Measurements from ENCODE around the gene SYNGAP1.
A peak's percentile ranks its signal among the peaks of the same experiment; 100 is the strongest.

SYNGAP1 gene

DNA sequence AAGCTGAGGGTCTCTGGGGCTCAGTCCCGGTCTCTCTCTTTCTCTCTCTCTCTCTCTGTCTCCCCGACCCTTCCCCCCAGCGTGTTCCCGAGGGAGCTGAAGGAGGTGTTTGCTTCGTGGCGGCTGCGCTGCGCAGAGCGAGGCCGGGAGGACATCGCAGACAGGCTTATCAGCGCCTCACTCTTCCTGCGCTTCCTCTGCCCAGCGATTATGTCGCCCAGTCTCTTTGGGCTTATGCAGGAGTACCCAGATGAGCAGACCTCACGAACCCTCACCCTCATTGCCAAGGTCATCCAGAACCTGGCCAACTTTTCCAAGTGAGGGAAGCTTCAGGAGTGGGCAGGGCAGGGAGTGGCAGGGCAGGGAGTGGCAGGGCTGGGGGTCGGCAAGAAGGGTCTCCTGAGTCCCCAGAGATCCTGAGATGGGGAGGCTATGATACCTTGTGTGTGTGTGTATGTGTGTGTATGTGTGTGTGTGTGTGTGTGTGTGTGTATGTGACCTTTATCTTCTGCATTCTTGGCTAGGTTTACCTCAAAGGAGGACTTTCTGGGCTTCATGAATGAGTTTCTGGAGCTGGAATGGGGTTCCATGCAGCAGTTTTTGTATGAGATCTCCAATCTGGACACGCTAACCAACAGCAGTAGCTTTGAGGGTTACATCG lies 20.9 kb downstream of the SYNGAP1 start:
- no peak overlapping the region for H3K18ac ChIP-seq (ENCODE audit: low read length)
- H3K27me3 ChIP-seq (ENCODE audit: control insufficient read depth in 3 of 3, insufficient read depth in 3 of 3, low read depth in 1 of 3, low read length in 3 of 3) = no peaks in the 10 kb centered on the region
- no peak overlapping the region for H3K4me3 ChIP-seq (ENCODE audit: low read length in 2 of 2)
- H4K91ac ChIP-seq (ENCODE audit: low read depth, low read length, poor library complexity) = no peak overlapping the region
- H3K27ac ChIP-seq (replicated peaks; ENCODE audit: low read length) = no peak overlapping the region
- H3K4me1 ChIP-seq (ENCODE audit: control insufficient read depth in 2 of 2, insufficient read depth in 1 of 2, low read depth in 1 of 2, low read length in 2 of 2) = no peaks in the 10 kb centered on the region
- DNase-seq (ENCODE audit: low spot score) = no peak
- peak overlapping the region; percentile 2 for H3K9ac ChIP-seq (ENCODE audit: low read depth, low read length, poor library complexity)
- WGBS, 2 donors (ENCODE audit: extremely low coverage in 2 of 2, insufficient read length in 2 of 2, insufficient replicate concordance in 1 of 2) = no CpG with 5 or more reads among the region's 19 CpGs
- peaks cover 7% of the 10 kb centered on the region for H3K79me1 ChIP-seq (ENCODE audit: low read depth, low read length)
- peaks cover 81 to 96% of the 10 kb centered on the region in 2 donors for H3K36me3 ChIP-seq (replicated peaks in 1 of 2; ENCODE audit: control insufficient read depth in 2 of 2, insufficient read depth in 2 of 2, low read length in 2 of 2)
- no peak overlapping the region for H3K23ac ChIP-seq (ENCODE audit: low read depth, low read length, poor library complexity)
- no peak overlapping the region for H3K14ac ChIP-seq (ENCODE audit: low read length)
- H3K4me2 ChIP-seq (ENCODE audit: insufficient read depth, low read length, poor library complexity, severe bottlenecking) = no peak overlapping the region
- H3K9me3 ChIP-seq (replicated peaks in 1 of 2; ENCODE audit: control insufficient read depth in 2 of 2, insufficient read depth in 1 of 2, low read depth in 1 of 2, low read length in 2 of 2) = peaks cover 0 to 3% of the 10 kb centered on the region in 2 donors
- H2BK12ac ChIP-seq (ENCODE audit: low read length) = no peak overlapping the region
- H2AFZ ChIP-seq (ENCODE audit: low read length) = no peak overlapping the region
- no peak overlapping the region for H3K4ac ChIP-seq (ENCODE audit: low read length)
- H4K8ac ChIP-seq (ENCODE audit: low read depth, low read length) = no peak overlapping the region
- no peak overlapping the region for H2BK15ac ChIP-seq (ENCODE audit: low read length)
- no peak overlapping the region for H2BK5ac ChIP-seq (ENCODE audit: low read length)
- no peak overlapping the region for H2BK120ac ChIP-seq (ENCODE audit: low read depth, low read length)
- no peak overlapping the region for H2AK5ac ChIP-seq (ENCODE audit: low read depth, low read length)

DNA sequence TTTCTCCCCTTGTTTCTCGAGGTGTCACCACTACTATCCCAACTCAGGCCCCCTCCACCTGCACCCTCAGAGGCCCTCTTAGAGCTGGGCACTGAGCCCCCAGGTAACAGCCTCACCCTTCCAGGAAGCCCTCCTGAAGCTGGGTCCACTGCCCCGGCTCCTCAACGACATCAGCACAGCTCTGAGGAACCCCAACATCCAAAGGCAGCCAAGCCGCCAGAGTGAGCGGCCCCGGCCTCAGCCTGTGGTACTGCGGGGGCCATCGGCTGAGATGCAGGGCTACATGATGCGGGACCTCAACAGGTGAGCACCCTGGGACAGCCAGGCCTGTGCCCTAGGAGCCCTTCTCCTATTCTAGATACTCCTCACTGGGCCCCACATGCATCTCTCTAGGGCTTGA lies 21.6 kb downstream of the SYNGAP1 start:
- Histone ChIP-seq H3K9me3 (replicated peaks in 1 of 2; ENCODE audit: control insufficient read depth in 2 of 2, insufficient read depth in 1 of 2, low read depth in 1 of 2, low read length in 2 of 2) (peaks cover 0 to 3% of the 10 kb centered on the region in 2 donors), H3K4me1 (ENCODE audit: control insufficient read depth in 2 of 2, insufficient read depth in 1 of 2, low read depth in 1 of 2, low read length in 2 of 2) (no peaks in the 10 kb centered on the region), H3K27me3 (ENCODE audit: control insufficient read depth in 3 of 3, insufficient read depth in 3 of 3, low read depth in 1 of 3, low read length in 3 of 3) (no peaks in the 10 kb centered on the region), H3K4me2 (ENCODE audit: insufficient read depth, low read length, poor library complexity, severe bottlenecking) (no peak overlapping the region), H2AFZ (ENCODE audit: low read length) (no peak overlapping the region), H3K23ac (ENCODE audit: low read depth, low read length, poor library complexity) (no peak overlapping the region), H2BK120ac (ENCODE audit: low read depth, low read length) (no peak overlapping the region), H2AK5ac (ENCODE audit: low read depth, low read length) (no peak overlapping the region), H2BK15ac (ENCODE audit: low read length) (no peak overlapping the region), H3K79me1 (ENCODE audit: low read depth, low read length) (peaks cover 7% of the 10 kb centered on the region), H3K4me3 (ENCODE audit: low read length in 2 of 2) (no peak overlapping the region), H4K91ac (ENCODE audit: low read depth, low read length, poor library complexity) (no peak overlapping the region), H3K4ac (ENCODE audit: low read length) (no peak overlapping the region), H4K8ac (ENCODE audit: low read depth, low read length) (no peak overlapping the region), H3K14ac (ENCODE audit: low read length) (no peak overlapping the region), H3K27ac (replicated peaks; ENCODE audit: low read length) (no peak overlapping the region), H3K9ac (ENCODE audit: low read depth, low read length, poor library complexity) (no peak overlapping the region), H3K36me3 (replicated peaks in 1 of 2; ENCODE audit: control insufficient read depth in 2 of 2, insufficient read depth in 2 of 2, low read length in 2 of 2) (peaks cover 83 to 96% of the 10 kb centered on the region in 2 donors), H2BK12ac (ENCODE audit: low read length) (no peak overlapping the region), H3K18ac (ENCODE audit: low read length) (no peak overlapping the region), H2BK5ac (ENCODE audit: low read length) (no peak overlapping the region)
- no peak for DNase-seq (ENCODE audit: low spot score)
- WGBS, 2 donors (ENCODE audit: extremely low coverage in 2 of 2, insufficient read length in 2 of 2, insufficient replicate concordance in 1 of 2) = no CpG with 5 or more reads among the region's 9 CpGs

DNA sequence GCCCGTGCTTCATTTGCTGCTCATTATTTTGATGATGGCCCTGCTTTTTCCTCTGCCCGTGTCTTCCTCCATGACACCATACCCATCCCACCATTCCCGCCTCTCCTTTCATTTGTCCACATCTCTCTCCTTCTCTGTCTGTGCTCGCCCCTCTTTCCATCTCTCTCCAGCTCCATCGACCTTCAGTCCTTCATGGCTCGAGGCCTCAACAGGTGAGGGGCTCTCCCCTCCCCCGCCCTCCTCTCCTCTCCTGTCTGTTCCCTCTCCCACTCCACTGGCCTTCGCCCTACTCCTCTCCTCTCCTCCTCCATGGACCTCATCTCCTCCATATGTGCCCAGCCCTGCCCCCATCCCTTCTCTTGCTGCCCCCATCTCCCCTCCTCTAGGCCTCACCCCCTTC lies 22.4 kb downstream of the SYNGAP1 start:
- no peak overlapping the region for H3K4ac ChIP-seq (ENCODE audit: low read length)
- H2BK15ac ChIP-seq (ENCODE audit: low read length) = no peak overlapping the region
- no peak overlapping the region for H3K9ac ChIP-seq (ENCODE audit: low read depth, low read length, poor library complexity)
- H3K18ac ChIP-seq (ENCODE audit: low read length) = no peak overlapping the region
- peaks cover 5% of the 10 kb centered on the region for H3K79me1 ChIP-seq (ENCODE audit: low read depth, low read length)
- H3K4me3 ChIP-seq (ENCODE audit: low read length in 2 of 2) = no peak overlapping the region
- H3K9me3 ChIP-seq (replicated peaks in 1 of 2; ENCODE audit: control insufficient read depth in 2 of 2, insufficient read depth in 1 of 2, low read depth in 1 of 2, low read length in 2 of 2) = peaks cover 0 to 3% of the 10 kb centered on the region in 2 donors
- H2BK12ac ChIP-seq (ENCODE audit: low read length) = no peak overlapping the region
- H3K4me1 ChIP-seq (ENCODE audit: control insufficient read depth in 2 of 2, insufficient read depth in 1 of 2, low read depth in 1 of 2, low read length in 2 of 2) = no peaks in the 10 kb centered on the region
- H3K27ac ChIP-seq (replicated peaks; ENCODE audit: low read length) = no peak overlapping the region
- peaks cover 82 to 96% of the 10 kb centered on the region in 2 donors for H3K36me3 ChIP-seq (replicated peaks in 1 of 2; ENCODE audit: control insufficient read depth in 2 of 2, insufficient read depth in 2 of 2, low read length in 2 of 2)
- no CpG with 5 or more reads among the region's 8 CpGs for WGBS, 2 donors (ENCODE audit: extremely low coverage in 2 of 2, insufficient read length in 2 of 2, insufficient replicate concordance in 1 of 2)
- H4K91ac ChIP-seq (ENCODE audit: low read depth, low read length, poor library complexity) = no peak overlapping the region
- no peak overlapping the region for H3K23ac ChIP-seq (ENCODE audit: low read depth, low read length, poor library complexity)
- H2AK5ac ChIP-seq (ENCODE audit: low read depth, low read length) = no peak overlapping the region
- no peak overlapping the region for H3K4me2 ChIP-seq (ENCODE audit: insufficient read depth, low read length, poor library complexity, severe bottlenecking)
- H2BK5ac ChIP-seq (ENCODE audit: low read length) = no peak overlapping the region
- no peak for DNase-seq (ENCODE audit: low spot score)
- H4K8ac ChIP-seq (ENCODE audit: low read depth, low read length) = no peak overlapping the region
- H3K27me3 ChIP-seq (ENCODE audit: control insufficient read depth in 3 of 3, insufficient read depth in 3 of 3, low read depth in 1 of 3, low read length in 3 of 3) = no peaks in the 10 kb centered on the region
- H3K14ac ChIP-seq (ENCODE audit: low read length) = no peak overlapping the region
- H2AFZ ChIP-seq (ENCODE audit: low read length) = no peak overlapping the region
- H2BK120ac ChIP-seq (ENCODE audit: low read depth, low read length) = no peak overlapping the region

DNA sequence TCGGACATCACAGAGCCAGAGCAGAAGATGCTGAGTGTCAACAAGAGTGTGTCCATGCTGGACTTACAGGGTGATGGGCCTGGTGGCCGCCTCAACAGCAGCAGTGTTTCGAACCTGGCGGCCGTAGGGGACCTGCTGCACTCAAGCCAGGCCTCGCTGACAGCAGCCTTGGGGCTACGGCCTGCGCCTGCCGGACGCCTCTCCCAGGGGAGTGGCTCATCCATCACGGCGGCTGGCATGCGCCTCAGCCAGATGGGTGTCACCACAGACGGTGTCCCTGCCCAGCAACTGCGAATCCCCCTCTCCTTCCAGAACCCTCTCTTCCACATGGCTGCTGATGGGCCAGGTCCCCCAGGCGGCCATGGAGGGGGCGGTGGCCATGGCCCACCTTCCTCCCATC lies 23.2 kb downstream of the SYNGAP1 start:
- Histone ChIP-seq H2BK120ac (ENCODE audit: low read depth, low read length) (no peak overlapping the region), H3K23ac (ENCODE audit: low read depth, low read length, poor library complexity) (peak overlapping the region; percentile 2), H3K14ac (ENCODE audit: low read length) (no peak overlapping the region), H3K18ac (ENCODE audit: low read length) (no peak overlapping the region), H4K8ac (ENCODE audit: low read depth, low read length) (no peak overlapping the region), H3K9me3 (replicated peaks in 1 of 2; ENCODE audit: control insufficient read depth in 2 of 2, insufficient read depth in 1 of 2, low read depth in 1 of 2, low read length in 2 of 2) (peaks cover 0 to 3% of the 10 kb centered on the region in 2 donors), H3K4me3 (ENCODE audit: low read length in 2 of 2) (peak overlapping the region in 1 of 2 donors; percentile 16), H4K91ac (ENCODE audit: low read depth, low read length, poor library complexity) (no peak overlapping the region), H2BK15ac (ENCODE audit: low read length) (no peak overlapping the region), H3K4ac (ENCODE audit: low read length) (no peak overlapping the region), H3K9ac (ENCODE audit: low read depth, low read length, poor library complexity) (peak overlapping the region; percentile 27), H3K4me2 (ENCODE audit: insufficient read depth, low read length, poor library complexity, severe bottlenecking) (no peak overlapping the region), H3K36me3 (replicated peaks in 1 of 2; ENCODE audit: control insufficient read depth in 2 of 2, insufficient read depth in 2 of 2, low read length in 2 of 2) (peaks cover 84 to 96% of the 10 kb centered on the region in 2 donors), H2BK5ac (ENCODE audit: low read length) (no peak overlapping the region), H3K27me3 (ENCODE audit: control insufficient read depth in 3 of 3, insufficient read depth in 3 of 3, low read depth in 1 of 3, low read length in 3 of 3) (no peaks in the 10 kb centered on the region), H3K4me1 (ENCODE audit: control insufficient read depth in 2 of 2, insufficient read depth in 1 of 2, low read depth in 1 of 2, low read length in 2 of 2) (no peaks in the 10 kb centered on the region), H2AK5ac (ENCODE audit: low read depth, low read length) (no peak overlapping the region), H3K27ac (replicated peaks; ENCODE audit: low read length) (no peak overlapping the region), H3K79me1 (ENCODE audit: low read depth, low read length) (peaks cover 3% of the 10 kb centered on the region), H2BK12ac (ENCODE audit: low read length) (no peak overlapping the region), H2AFZ (ENCODE audit: low read length) (no peak overlapping the region)
- no peak for DNase-seq (ENCODE audit: low spot score)
- WGBS, 2 donors (ENCODE audit: extremely low coverage in 2 of 2, insufficient read length in 2 of 2, insufficient replicate concordance in 1 of 2) = no CpG with 5 or more reads among the region's 17 CpGs

Data from neuronal stem cell (in vitro differentiated cells).